ENCODE measurements around the gene FGF3. TPM values are rescaled to one million over a fixed set of nuclear protein-coding genes. Genes with fewer than 3 reads are reported as not detected.

Gene FGF3
- total and polyA plus RNA-seq, 10 of the 15 experiments (the other 5 are each of a cell fraction or from before 2014, with no cell fraction given), result not detected

- peaks cover 0 to 3% of the 10 kb centered on the region in 2 experiments; a peak in 3 of 4 replicates for H3K27me3 ChIP-seq (replicated peaks in 1 of 2; ENCODE audit: control insufficient read depth in 2 of 2, insufficient read depth in 2 of 2, low read length in 1 of 2)
Observed at GRCh38 chr11:69839516-69839915, 20.3 kb upstream of the FGF3 start.

DNA sequence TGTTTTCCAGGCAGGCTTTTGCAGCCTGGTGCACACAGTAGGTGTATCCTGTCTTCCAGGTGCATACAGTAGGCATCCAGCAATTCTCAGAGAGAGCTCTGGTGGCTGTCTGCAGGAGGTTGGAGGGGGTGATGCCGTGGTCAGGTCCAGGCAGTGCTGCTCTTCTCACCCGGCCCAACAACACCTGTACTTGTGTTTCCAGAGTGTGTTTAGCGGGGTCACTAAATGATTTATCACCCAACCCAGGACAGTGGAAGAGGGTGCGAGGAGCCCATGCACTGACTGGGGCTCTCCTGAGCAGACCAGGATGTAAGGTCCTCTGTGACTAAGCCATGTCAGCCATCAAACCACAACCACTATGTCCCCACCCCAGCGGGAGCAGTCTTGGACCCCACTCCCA lies 18.6 kb upstream of the FGF3 start:
- no peak overlapping the region for H3K9ac ChIP-seq (ENCODE audit: control insufficient read depth, insufficient read depth, low read length)
- H3K4me3 ChIP-seq, result no peak overlapping the region
- FAIRE-seq (no peak), ATAC-seq (no peak), DNase-seq (ENCODE audit: low read depth, low spot score) (no peak)
- intact Hi-C loops (cut with micrococcal nuclease; ENCODE audit: unreplicated experiment), result no loop called here
- POLR2A ChIA-PET, result no interaction called here
- RAD21 ChIA-PET (ENCODE audit: unreplicated experiment), result no interaction called here
- CTCF ChIA-PET, result no interaction called here
- no peaks in the 10 kb centered on the region for H3K9me3 ChIP-seq (replicated peaks; ENCODE audit: control insufficient read depth, insufficient read depth, low read length)
- H3K4me2 ChIP-seq (ENCODE audit: control insufficient read depth, insufficient read depth), result no peak overlapping the region
- H3K79me2 ChIP-seq (ENCODE audit: control insufficient read depth, insufficient read depth, low read length), result no peaks in the 10 kb centered on the region
- SMC1A ChIA-PET (ENCODE audit: uncharacterized antibody, unreplicated experiment), result no interaction called here
- no peak overlapping the region for H3K27ac ChIP-seq (ENCODE audit: control insufficient read depth, insufficient read depth)
- peaks cover 0 to 3% of the 10 kb centered on the region in 2 experiments; a peak in 3 of 4 replicates for H3K27me3 ChIP-seq (replicated peaks in 1 of 2; ENCODE audit: control insufficient read depth in 2 of 2, insufficient read depth in 2 of 2, low read length in 1 of 2)
- no peaks in the 10 kb centered on the region for H4K20me1 ChIP-seq (ENCODE audit: control insufficient read depth, insufficient read depth)
- 23% methylated on average over 5 of the region's 5 CpGs for WGBS (ENCODE audit: insufficient coverage, insufficient replicate concordance, low lambda C conversion rate, missing lambda C conversion rate)
- no peak overlapping the region for H2AFZ ChIP-seq (ENCODE audit: control insufficient read depth, low read depth, low read length)
- in situ Hi-C loops (cut with MboI), result no loop called here
- H3K36me3 ChIP-seq (ENCODE audit: control insufficient read depth in 2 of 2, insufficient read depth in 2 of 2, low read length in 1 of 2), result no peaks in the 10 kb centered on the region
- BruUV-seq (replicated peaks), result no TSS peak
- H3K4me1 ChIP-seq (ENCODE audit: control insufficient read depth, insufficient read depth, low read length), result no peaks in the 10 kb centered on the region
- TF ChIP-seq MEF2B (IDR thresholded peaks at IDR 0.05; ENCODE audit: partially characterized antibody, poor library complexity, severe bottlenecking) (no peak), ZNF622 (IDR thresholded peaks at IDR 0.05) (no peak), KDM1A (IDR thresholded peaks at IDR 0.05; ENCODE audit: borderline replicate concordance) (no peak), HCFC1 (IDR thresholded peaks at IDR 0.05; ENCODE audit: low read length) (no peak), DPF2 (IDR thresholded peaks at IDR 0.05) (no peak), SMAD5 (IDR thresholded peaks at IDR 0.05; ENCODE audit: low read depth) (no peak), ETV6 (conservative IDR thresholded peaks at IDR 0.05 in 1 of 2, IDR thresholded peaks at IDR 0.05 in 1 of 2; ENCODE audit: borderline replicate concordance in 1 of 2, low read depth in 1 of 2) (no peak), SIX5 (IDR thresholded peaks at IDR 0.05; ENCODE audit: low read depth, low read length, severe bottlenecking) (no peak), BCL11A (IDR thresholded peaks at IDR 0.05; ENCODE audit: low read depth, low read length) (no peak), YY1 (IDR thresholded peaks at IDR 0.05; ENCODE audit: low read depth, low read length) (no peak), EZH2 (IDR thresholded peaks at IDR 0.05; ENCODE audit: borderline replicate concordance, control insufficient read depth, low read depth, low read length) (no peak), NFYB (IDR thresholded peaks at IDR 0.05; ENCODE audit: insufficient read depth, low read depth, low read length) (no peak), NBN (IDR thresholded peaks at IDR 0.05) (no peak), HDGF (IDR thresholded peaks at IDR 0.05) (no peak), PML (IDR thresholded peaks at IDR 0.05; ENCODE audit: low read length) (no peak)
- TF ChIP-seq, protein P1, sequence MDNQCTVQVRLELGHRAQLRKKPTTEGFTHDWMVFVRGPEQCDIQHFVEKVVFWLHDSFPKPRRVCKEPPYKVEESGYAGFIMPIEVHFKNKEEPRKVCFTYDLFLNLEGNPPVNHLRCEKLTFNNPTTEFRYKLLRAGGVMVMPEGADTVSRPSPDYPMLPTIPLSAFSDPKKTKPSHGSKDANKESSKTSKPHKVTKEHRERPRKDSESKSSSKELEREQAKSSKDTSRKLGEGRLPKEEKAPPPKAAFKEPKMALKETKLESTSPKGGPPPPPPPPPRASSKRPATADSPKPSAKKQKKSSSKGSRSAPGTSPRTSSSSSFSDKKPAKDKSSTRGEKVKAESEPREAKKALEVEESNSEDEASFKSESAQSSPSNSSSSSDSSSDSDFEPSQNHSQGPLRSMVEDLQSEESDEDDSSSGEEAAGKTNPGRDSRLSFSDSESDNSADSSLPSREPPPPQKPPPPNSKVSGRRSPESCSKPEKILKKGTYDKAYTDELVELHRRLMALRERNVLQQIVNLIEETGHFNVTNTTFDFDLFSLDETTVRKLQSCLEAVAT (IDR thresholded peaks at IDR 0.05), result no peak

More at GRCh38 chr11:69839516-69839915, 20.3 kb upstream of the FGF3 start:
- no peak for TF ChIP-seq CHD2 (IDR thresholded peaks at IDR 0.05; ENCODE audit: borderline replicate concordance, low read depth, low read length)
- TF ChIP-seq ATF3 (IDR thresholded peaks at IDR 0.05; ENCODE audit: borderline replicate concordance, extremely low read depth, low read depth, low read length), result no peak
- no peak for TF ChIP-seq TCF3 (IDR thresholded peaks at IDR 0.05; ENCODE audit: borderline replicate concordance, insufficient read depth, low read depth, low read length)
- no peak for TF ChIP-seq MTA3 (IDR thresholded peaks at IDR 0.05; ENCODE audit: borderline replicate concordance, low read length)
- no peak for TF ChIP-seq NFXL1 (IDR thresholded peaks at IDR 0.05; ENCODE audit: borderline replicate concordance)
- TF ChIP-seq SUZ12 (IDR thresholded peaks at IDR 0.05; ENCODE audit: unreplicated experiment), result no peak
- TF ChIP-seq HDGF (IDR thresholded peaks at IDR 0.05), result no peak
- no peaks in the 10 kb centered on the region for H4K20me1 ChIP-seq (ENCODE audit: control insufficient read depth, insufficient read depth)
- H3K79me2 ChIP-seq (ENCODE audit: control insufficient read depth, insufficient read depth, low read length), result no peaks in the 10 kb centered on the region
- no peak overlapping the region for H3K27ac ChIP-seq (ENCODE audit: control insufficient read depth, insufficient read depth)
- no peak for DNase-seq (ENCODE audit: low read depth, low spot score)
- no peaks in the 10 kb centered on the region for H3K4me1 ChIP-seq (ENCODE audit: control insufficient read depth, insufficient read depth, low read length)
- no peaks in the 10 kb centered on the region for H3K9me3 ChIP-seq (replicated peaks; ENCODE audit: control insufficient read depth, insufficient read depth, low read length)
- RAD21 ChIA-PET (ENCODE audit: unreplicated experiment), result no interaction called here
- CTCF ChIA-PET, result no interaction called here
- no TSS peak for BruUV-seq (replicated peaks)
- FAIRE-seq, result no peak
- no peak overlapping the region for H3K9ac ChIP-seq (ENCODE audit: control insufficient read depth, insufficient read depth, low read length)
- H3K4me2 ChIP-seq (ENCODE audit: control insufficient read depth, insufficient read depth), result no peak overlapping the region
- 24% methylated on average over 9 of the region's 9 CpGs for WGBS (ENCODE audit: insufficient coverage, insufficient replicate concordance, low lambda C conversion rate, missing lambda C conversion rate)
- H3K36me3 ChIP-seq (ENCODE audit: control insufficient read depth in 2 of 2, insufficient read depth in 2 of 2, low read length in 1 of 2), result no peaks in the 10 kb centered on the region
- in situ Hi-C loops (cut with MboI) (no loop called here), intact Hi-C loops (cut with micrococcal nuclease; ENCODE audit: unreplicated experiment) (no loop called here)
- SMC1A ChIA-PET (ENCODE audit: uncharacterized antibody, unreplicated experiment), result no interaction called here
- H3K4me3 ChIP-seq, result no peak overlapping the region
- ATAC-seq, result no peak
- H2AFZ ChIP-seq (ENCODE audit: control insufficient read depth, low read depth, low read length), result no peak overlapping the region
- POLR2A ChIA-PET, result no interaction called here
